Measurements from ENCODE around the gene JPH4.

JPH4 gene

GRCh38 chr14:23550812-23551265, 27.8 kb downstream of the JPH4 start:
- Histone ChIP-seq H2AFZ (ENCODE audit: low read depth, low read length) (peak overlapping the region; percentile 85), H3K9ac (ENCODE audit: low read depth, low read length) (peak overlapping the region; percentile 67), H3K9me3 (ENCODE audit: insufficient read depth, low read length, severe bottlenecking) (no peaks in the 10 kb centered on the region), H3K36me3 (ENCODE audit: insufficient read depth, low read length) (no peaks in the 10 kb centered on the region; the same call in 1 of the 2 replicates), H3K4me2 (ENCODE audit: insufficient read depth, low read length) (peak overlapping the region; percentile 89), H3K27me3 (ENCODE audit: insufficient read depth, low read length, poor library complexity) (no peaks in the 10 kb centered on the region), H3K79me2 (ENCODE audit: insufficient read depth, low read length) (peaks cover 10% of the 10 kb centered on the region), H3K4me3 (ENCODE audit: low read depth in 1 of 2, low read length in 2 of 2) (peak overlapping the region; percentile 49 to 74), H4K20me1 (ENCODE audit: insufficient read depth, low read length) (no peaks in the 10 kb centered on the region), H3K27ac (ENCODE audit: low read length) (peak overlapping the region; percentile 60), H3K4me1 (ENCODE audit: insufficient read depth, low read length) (peaks cover 35% of the 10 kb centered on the region)
- ATAC-seq (ENCODE audit: insufficient read depth, low read depth) (no peak), DNase-seq (no peak)
- no peak for TF ChIP-seq EZH2 (IDR thresholded peaks at IDR 0.05; ENCODE audit: borderline replicate concordance, low read depth, low read length, severe bottlenecking)
- TF ChIP-seq CTCF (IDR thresholded peaks at IDR 0.05; ENCODE audit: borderline replicate concordance, extremely low read depth, low read length, poor library complexity, severe bottlenecking), result no peak

- no peaks in the 10 kb centered on the region for H4K20me1 ChIP-seq (ENCODE audit: insufficient read depth, low read length)
- H3K9me3 ChIP-seq (ENCODE audit: insufficient read depth, low read length, severe bottlenecking), result no peaks in the 10 kb centered on the region
- peaks cover 31% of the 10 kb centered on the region for H3K4me1 ChIP-seq (ENCODE audit: insufficient read depth, low read length)
- 0 out of 2 replicates have a peak overlapping the region, but pooled peaks have one; percentile 15 for H2AFZ ChIP-seq (ENCODE audit: low read depth, low read length)
- H3K9ac ChIP-seq (ENCODE audit: low read depth, low read length), result peak overlapping the region; percentile 67
- peak overlapping the region; percentile 89 for H3K4me2 ChIP-seq (ENCODE audit: insufficient read depth, low read length)
- H3K79me2 ChIP-seq (ENCODE audit: insufficient read depth, low read length), result peaks cover 10% of the 10 kb centered on the region
- no peaks in the 10 kb centered on the region for H3K36me3 ChIP-seq (ENCODE audit: insufficient read depth, low read length)
- no peak for ATAC-seq (ENCODE audit: insufficient read depth, low read depth)
- no peaks in the 10 kb centered on the region for H3K27me3 ChIP-seq (ENCODE audit: insufficient read depth, low read length, poor library complexity)
- no peak for DNase-seq
- H3K27ac ChIP-seq (ENCODE audit: low read length), result no peak overlapping the region
- H3K4me3 ChIP-seq (ENCODE audit: low read depth in 1 of 2, low read length in 2 of 2), result peak overlapping the region; percentile 49 to 74; a peak in 3 of 4 replicates
- TF ChIP-seq EZH2 (IDR thresholded peaks at IDR 0.05; ENCODE audit: borderline replicate concordance, low read depth, low read length, severe bottlenecking) (no peak), CTCF (IDR thresholded peaks at IDR 0.05; ENCODE audit: borderline replicate concordance, extremely low read depth, low read length, poor library complexity, severe bottlenecking) (no peak)
Observed at GRCh38 chr14:23550131-23550811, 28.3 kb downstream of the JPH4 start.

- no peak for TF ChIP-seq CTCF (IDR thresholded peaks at IDR 0.05; ENCODE audit: borderline replicate concordance, extremely low read depth, low read length, poor library complexity, severe bottlenecking)
- TF ChIP-seq EZH2 (IDR thresholded peaks at IDR 0.05; ENCODE audit: borderline replicate concordance, low read depth, low read length, severe bottlenecking), result no peak
- no peaks in the 10 kb centered on the region for H4K20me1 ChIP-seq (ENCODE audit: insufficient read depth, low read length)
- H3K4me2 ChIP-seq (ENCODE audit: insufficient read depth, low read length), result no peak overlapping the region
- no peak overlapping the region for H2AFZ ChIP-seq (ENCODE audit: low read depth, low read length)
- no peak overlapping the region for H3K9ac ChIP-seq (ENCODE audit: low read depth, low read length)
- H3K36me3 ChIP-seq (ENCODE audit: insufficient read depth, low read length), result no peaks in the 10 kb centered on the region
- no peak for ATAC-seq (ENCODE audit: insufficient read depth, low read depth)
- H3K79me2 ChIP-seq (ENCODE audit: insufficient read depth, low read length), result peaks cover 10% of the 10 kb centered on the region
- no peak overlapping the region for H3K4me3 ChIP-seq (ENCODE audit: low read depth in 1 of 2, low read length in 2 of 2)
- H3K4me1 ChIP-seq (ENCODE audit: insufficient read depth, low read length), result peaks cover 23% of the 10 kb centered on the region
- no peak for DNase-seq
- no peaks in the 10 kb centered on the region for H3K9me3 ChIP-seq (ENCODE audit: insufficient read depth, low read length, severe bottlenecking)
- no peak overlapping the region for H3K27ac ChIP-seq (ENCODE audit: low read length)
- no peaks in the 10 kb centered on the region for H3K27me3 ChIP-seq (ENCODE audit: insufficient read depth, low read length, poor library complexity)
Observed at GRCh38 chr14:23548351-23549318, 30.0 kb downstream of the JPH4 start.
